ENCODE measurements around the gene CIBAR2.

- TF ChIP-seq POLR2A (IDR thresholded peaks at IDR 0.05) (no peak), EP300 (IDR thresholded peaks at IDR 0.05) (no peak)
Observed at GRCh38 chr16:85061566-85061965, 50.7 kb downstream of the CIBAR2 start.

Data from ovary (tissue), 1 donor.